GM18951 (cell line): ENCODE data around the gene FN1.

Experiments
- POLR2A ChIP-seq: IDR thresholded peaks from 4 replicates; pipeline ENCODE4 v1.6.1; 2011; ENCODE audit warnings: mild to moderate bottlenecking; ENCODE audit not compliant: insufficient read length, insufficient read depth; ENCODE audit errors: extremely low read depth
- in situ Hi-C: fragments of 300-500 bp; cut with MboI; formaldehyde crosslinking; loops from one replicate; pipeline ENCODE4 v1.12.0; 2022; ENCODE audit warnings: low sequenced_read_pairs, mixed read lengths, inconsistent platforms; ENCODE audit not compliant: unreplicated experiment

The FN1 gene

DNA sequence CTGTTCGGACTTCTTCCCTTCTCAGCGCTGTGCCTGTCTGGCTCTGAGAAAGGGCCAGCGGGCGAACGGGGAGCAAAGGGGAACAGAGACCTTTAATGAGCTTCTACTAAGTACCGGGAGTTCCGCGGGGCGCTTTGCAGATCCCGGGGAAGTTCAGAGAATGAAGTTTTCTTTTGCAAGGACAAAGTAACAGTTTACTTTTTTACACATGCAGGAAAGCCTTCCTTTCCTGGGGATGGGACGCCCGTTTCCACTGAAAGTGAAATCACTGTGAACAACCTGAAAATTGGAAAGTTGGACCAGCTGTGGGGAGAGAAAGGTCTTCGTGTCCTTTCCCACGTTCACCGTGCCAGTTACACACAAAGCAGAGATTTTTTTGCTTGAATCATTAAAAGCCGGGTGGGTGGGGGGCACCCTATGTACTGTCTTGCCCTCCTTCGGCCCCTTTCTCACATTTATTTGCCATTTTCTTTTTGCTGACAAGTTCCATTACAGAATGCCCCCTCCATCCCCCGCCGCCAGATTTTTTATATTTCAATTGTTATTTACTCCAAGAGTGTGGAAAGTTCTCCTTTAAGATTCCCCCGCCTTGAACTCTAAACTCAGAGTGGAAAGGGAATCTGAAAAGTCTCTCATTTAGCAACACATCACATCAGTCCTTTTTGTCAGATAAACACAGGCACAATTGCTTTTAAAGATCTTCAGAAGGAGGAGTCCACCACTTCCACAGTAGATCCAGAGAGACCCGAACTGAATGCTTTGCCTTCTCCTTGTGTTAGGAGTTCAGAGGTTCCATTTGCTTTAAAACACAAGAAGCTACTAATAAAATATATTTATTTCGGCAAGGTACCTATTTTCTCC, 1.1 kb upstream of the FN1 start:
- in situ Hi-C loops, result no loop called here
- no peak for TF ChIP-seq POLR2A

DNA sequence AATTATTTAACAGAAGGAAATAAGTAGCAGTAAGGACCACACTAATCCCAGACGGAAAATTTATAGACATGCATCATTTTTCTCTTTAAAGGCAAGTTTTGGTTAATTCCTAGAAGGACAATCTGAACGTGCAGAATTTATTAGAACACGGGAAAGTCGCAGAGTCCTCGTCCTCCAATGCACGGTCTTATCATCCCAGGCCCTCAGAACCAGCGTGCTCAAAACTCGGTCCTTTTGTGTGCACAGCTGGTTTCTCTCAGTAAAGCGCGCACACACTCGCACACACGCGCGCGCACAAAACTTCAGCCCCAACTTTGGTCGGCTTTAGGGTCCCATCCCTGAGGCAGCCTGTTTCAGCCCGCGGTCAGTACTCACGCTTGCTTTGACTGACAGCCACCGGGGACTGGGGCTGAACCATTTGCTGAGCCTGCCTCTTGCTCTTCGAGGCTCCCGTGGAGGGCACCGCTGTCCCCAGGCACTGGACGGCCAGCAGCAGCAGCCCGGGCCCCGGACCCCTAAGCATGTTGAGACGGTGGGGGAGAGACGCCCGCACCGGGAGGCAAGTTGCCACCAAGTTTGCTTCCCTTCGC, 493 bp downstream of the FN1 start:
- TF ChIP-seq POLR2A, result no peak
- in situ Hi-C loops, result no loop called here

DNA sequence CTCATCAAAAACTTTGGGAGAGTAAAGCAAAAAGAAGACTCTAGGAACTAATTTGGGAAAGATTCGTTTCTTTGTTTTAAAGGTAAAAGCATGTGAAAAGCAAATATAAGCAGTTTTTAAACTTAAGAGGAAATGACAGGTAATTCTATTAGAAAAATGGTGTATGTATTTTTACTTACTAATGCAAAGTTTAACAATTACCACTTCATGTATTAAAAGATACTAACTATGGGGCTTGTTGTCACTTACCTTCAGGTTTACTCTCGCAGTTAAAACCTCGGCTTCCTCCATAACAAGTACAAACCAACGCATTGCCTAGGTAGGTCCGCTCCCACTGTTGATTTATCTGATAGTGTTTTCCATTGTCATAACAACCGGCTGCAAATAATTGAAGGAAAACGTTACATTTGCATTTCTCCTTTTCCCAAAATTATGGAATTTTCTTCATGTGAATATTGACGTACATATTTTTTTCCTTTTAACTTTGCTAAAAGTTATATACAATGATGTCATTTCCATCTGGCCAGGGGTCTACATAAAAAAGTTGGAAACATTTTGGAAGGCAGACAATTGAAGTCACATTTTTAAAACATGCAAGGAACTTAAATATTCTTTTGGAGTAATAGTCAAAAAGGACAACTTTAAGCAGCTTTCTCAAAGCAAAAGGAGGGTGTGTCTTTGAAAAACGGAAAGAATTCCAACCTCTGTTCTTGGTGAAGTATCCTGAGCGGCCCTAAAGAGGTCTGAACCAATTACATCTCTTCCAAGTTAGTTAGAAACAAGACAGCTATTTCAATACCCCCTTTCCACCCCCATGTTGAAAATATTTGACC, 1.2 kb downstream of the FN1 start:
- in situ Hi-C loops, result no loop called here
- no peak for TF ChIP-seq POLR2A

DNA sequence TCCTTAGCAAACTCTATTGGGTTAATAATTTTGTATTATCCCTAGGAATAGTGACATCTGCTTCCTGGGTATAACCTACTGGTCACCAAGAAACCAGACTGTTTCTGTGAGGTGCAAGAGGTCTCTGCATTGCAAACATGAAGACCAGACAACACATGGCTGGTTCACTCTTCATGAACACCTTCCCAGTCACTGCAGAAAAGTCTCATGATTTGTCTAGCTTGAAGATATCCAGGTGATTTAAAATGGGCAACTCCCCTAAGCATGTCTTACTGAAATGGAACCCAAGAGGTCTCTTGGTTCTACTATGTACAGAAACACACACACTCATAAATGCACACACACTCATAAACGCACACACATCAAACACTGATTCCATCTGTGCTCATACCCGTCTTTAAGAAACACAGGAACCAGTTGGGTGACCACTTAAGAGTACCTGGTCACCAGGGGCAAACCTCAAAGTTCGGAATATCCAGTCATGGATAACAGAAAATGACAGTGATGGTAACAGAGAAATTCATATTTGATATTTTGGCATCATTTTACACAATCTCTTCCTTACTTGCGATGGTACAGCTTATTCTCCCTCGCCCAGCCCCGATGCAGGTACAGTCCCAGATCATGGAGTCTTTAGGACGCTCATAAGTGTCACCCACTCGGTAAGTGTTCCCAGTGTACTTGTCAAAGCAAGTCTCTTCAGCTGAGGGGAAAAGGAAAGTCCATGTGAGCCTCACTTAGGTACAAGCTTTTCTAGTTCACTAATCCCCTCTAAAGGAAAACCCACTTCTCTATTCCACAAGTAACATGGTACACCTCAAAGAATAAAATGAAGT, 2.9 kb downstream of the FN1 start:
- in situ Hi-C loops, result no loop called here
- TF ChIP-seq POLR2A, result no peak

DNA sequence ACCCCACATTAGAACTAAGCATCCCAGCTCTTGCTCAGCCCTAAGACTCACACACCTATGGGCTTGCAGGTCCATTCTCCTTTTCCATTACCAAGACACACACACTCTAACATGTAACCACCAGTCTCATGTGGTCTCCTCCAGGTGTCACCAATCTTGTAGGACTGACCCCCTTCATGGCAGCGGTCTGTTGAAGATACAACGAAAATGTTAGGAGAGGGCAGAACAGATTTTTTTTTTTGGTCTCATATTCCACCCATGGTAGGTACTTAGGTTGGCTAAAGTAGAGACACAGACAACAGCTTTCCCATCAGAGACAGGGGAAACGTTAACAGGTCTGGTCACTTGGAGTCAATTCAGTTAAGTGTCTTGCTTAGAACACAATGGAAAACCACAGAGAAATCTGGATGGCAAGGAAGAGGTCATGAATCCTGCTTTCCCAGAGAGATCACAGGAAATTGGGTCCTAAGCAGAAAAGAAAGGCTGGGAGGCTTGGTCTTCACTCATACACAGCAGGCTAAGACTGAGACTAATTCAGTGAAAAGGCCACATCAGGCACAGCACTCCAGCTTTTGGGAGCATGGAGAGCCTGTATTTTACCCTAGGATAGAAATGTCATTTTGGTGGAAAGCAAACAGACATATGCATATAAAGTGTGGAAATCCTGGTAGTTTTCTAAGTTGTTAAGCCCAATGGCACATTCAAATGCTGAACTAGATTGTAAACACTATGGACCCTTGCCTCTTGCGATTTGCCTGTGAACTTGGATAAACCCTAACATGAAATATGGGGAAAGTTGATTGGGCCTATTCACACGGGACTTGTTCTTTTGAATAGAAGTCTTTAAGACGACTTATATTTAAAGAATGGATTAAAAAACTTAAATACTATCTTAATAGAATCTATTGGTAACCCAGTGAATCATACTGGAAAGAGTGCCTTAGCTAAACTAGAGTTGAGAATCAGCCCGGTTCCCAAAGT, 3.8 kb downstream of the FN1 start:
- TF ChIP-seq POLR2A, result no peak
- in situ Hi-C loops, result no loop called here

DNA sequence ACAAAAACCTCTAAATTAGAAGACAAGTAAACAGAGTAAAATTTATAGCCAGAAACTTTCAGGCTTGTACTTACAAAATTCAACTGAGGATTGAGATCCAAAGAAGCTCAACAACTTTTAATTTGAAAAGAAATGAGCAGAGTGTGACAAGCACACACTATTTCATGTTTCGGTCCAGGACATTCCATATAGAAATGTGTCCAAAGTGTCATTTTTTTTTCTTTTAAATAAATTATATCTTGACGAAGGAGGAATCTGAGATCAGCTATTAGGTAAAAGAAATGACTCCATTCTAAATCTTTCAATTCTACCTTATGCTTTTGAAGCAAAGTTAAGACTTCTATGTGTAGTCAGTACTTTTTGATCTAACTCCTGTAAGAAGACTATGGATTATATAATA, 4.6 kb downstream of the FN1 start:
- TF ChIP-seq POLR2A, result no peak
- in situ Hi-C loops, result no loop called here

DNA sequence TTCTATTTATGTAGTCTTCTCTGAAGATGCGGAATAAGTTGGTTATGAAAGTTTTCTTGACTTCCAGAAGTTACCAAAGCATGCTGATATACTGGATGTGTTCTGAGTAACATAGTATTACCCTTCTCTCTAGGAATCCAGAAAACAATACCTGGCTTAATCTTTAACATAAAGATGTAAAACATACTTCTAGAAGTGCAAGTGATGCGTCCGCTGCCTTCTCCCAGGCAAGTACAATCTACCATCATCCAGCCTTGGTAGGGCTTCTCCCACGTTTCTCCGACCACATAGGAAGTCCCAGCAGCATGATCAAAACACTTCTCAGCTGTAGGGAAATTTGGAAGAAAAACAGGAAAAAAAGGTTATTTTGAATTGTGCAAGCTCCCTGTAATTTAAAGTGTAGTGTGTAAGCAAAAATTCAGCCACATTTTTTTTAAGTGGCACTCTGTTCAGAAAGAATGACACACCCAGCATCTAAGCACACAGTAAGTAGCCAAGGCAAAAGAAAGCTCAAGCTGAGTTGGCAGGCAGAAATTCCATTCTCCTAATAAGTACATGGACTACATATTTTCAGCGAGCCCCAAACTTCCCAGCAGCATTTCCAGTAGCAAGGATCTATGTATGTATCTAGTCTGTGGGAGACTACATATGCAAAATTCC, 5.2 kb downstream of the FN1 start:
- in situ Hi-C loops, result no loop called here
- TF ChIP-seq POLR2A, result no peak

DNA sequence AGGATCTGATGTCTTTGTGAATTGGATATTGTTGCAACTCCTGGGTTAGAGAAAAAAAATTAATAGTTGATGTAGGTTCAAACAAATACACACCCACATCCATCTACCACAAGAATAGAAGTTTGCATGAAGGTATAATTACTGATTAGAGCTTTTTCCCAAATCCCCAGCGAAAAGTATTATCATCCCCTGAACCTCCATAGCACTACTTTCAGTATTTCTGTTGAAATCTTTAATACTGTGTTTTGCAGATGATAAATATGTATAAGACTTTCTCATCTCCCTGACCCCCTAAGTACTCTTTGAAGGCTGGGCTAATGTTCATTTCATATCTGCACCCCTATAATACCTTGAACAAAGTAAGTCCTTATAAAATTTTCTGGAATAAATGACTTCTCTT, 6.4 kb downstream of the FN1 start:
- in situ Hi-C loops, result no loop called here

DNA sequence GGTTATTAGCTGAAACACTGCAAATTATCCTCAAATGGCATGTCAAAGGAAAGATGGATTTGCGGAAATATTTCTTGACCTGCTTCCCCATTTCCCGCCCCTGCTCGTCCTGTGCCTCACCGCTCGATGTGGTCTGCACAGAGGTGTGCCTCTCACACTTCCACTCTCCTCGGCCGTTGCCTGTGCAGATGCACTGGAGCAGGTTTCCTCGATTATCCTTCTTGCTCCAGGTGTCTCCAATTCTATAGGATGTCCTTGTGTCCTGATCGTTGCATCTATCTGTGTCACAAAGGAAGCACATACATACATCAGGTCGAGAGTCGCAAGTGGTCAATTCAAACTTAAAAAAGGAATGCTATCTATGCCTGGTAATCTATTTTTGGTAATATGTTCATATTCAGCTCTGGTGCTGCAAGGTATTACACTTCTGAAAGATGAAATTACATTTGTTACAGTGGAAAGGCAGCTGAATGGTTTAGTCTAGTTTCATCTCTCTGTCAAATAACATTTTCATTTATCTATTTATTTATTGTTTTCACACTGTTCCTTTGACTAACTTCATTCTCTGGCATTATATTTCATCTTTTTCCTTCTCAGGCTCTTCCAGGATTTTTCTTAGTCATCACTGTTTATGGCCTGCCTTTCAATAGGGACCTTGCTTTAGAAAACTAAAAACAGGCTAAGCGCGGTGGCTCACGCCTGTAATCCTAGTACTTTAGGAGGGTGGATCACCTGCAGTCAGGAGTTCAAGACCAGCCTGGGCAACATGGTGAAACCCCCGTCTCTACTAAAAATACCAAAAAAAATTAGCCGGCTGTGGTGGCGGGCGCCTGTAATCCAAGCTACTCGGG, 7.6 kb downstream of the FN1 start:
- in situ Hi-C loops, result no loop called here
- no peak for TF ChIP-seq POLR2A

More for the DNA sequence above, 6.4 kb downstream of the FN1 start:
- TF ChIP-seq POLR2A, result no peak

DNA sequence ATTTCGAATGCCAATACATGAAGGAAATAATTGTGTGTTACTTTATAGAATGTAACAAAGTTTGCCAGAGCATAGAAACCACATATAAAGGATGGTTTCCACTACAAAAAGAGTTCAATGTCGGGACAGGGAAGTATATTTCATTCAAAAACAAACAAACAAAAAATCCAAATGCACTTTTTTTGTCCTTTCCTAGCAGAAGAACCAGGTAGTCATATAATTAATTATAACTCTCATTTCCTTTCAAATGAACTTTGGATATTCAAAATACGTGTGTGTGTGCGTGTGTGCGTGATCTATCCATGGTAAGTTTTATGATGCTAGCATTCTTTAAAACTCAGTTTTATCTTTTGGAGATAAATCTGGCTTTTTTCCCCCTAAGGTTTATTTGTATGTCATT, 8.3 kb downstream of the FN1 start:
- TF ChIP-seq POLR2A, result no peak
- in situ Hi-C loops, result no loop called here

DNA sequence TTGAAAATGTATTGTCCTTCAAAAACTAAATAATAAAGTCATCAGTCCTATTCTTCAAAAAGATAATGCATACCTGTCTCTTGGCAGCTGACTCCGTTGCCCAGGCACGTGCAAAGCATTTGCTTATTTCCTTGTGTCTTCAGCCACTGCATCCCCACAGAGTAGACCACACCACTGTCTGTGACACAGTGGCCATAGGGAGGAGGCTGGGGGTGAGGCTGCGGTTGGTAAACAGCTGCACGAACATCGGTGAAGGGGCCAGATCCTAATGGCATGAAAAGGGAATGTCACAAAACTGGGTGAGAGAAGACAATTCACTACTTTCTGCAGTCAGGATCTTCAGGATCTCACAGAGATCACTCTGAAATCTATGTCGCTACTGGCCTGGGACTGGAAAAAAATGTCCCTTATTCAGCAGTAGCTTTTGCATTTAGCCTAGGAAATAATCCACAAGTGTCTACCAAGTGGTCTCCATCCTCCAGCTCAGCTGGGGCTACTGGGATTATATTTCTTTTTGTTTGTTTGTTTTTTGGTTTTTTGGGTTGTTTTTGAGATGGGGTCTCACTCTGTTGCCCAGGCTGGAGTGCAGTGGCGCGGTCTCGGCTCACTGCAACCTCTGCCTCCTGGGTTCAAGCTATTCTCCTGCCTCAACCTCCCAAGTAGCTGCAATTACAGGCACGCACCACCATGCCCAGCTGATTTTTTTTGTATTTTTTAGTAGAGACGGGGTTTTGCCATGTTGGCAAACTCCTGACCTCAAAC, 10.7 kb downstream of the FN1 start:
- in situ Hi-C loops, result no loop called here
- TF ChIP-seq POLR2A, result no peak
